ENCODE results near the gene TTLL9. TPM values are rescaled to one million over a fixed set of nuclear protein-coding genes. Genes with fewer than 3 reads are reported as not detected.

The TTLL9 gene
- total and polyA plus RNA-seq, 2 of the 13 experiments (the other 11 are each of a cell fraction or from before 2014, with no cell fraction given) = not detected

- FAIRE-seq (no peak), DNase-seq (ENCODE audit: low spot score) (no peak), ATAC-seq (no peak)
- TF ChIP-seq FOSL2 (CRISPR knock-in tag; IDR thresholded peaks at IDR 0.05) = 0 out of 2 replicates have a peak, but pooled peaks have one; percentile 16
- no peak for TF ChIP-seq EED (CRISPR knock-in tag; IDR thresholded peaks at IDR 0.05)
- TF ChIP-seq ZNF263 (CRISPR knock-in tag; IDR thresholded peaks at IDR 0.05) = peak; percentile 50; the same call in 1 of the 2 replicates
- no peak for TF ChIP-seq PBX3 (CRISPR knock-in tag; IDR thresholded peaks at IDR 0.05; ENCODE audit: borderline replicate concordance)
- 24% methylated on average over 3 of the region's 3 CpGs for WGBS (ENCODE audit: low lambda C conversion rate)
- POLR2A ChIA-PET = no interaction called here
- no peak overlapping the region for H2AFZ ChIP-seq (ENCODE audit: low read length)
- H3K27me3 ChIP-seq (ENCODE audit: control insufficient read depth in 1 of 2, insufficient read depth in 2 of 2, low read length in 2 of 2) = peaks cover 11 to 28% of the 10 kb centered on the region in 2 experiments; a peak in 4 of 5 replicates
- peaks cover 39% of the 10 kb centered on the region for H3K4me1 ChIP-seq (ENCODE audit: insufficient read depth, low read length)
- no peaks in the 10 kb centered on the region for H3K79me2 ChIP-seq (ENCODE audit: insufficient read depth, low read length)
- BruUV-seq (replicated peaks) = no TSS peak
- intact Hi-C loops (cut with micrococcal nuclease; ENCODE audit: unreplicated experiment) (no loop called here), in situ Hi-C loops (cut with HindIII; ENCODE audit: extremely low pct_ligation_motif_present, low pct_unique_long_range_greater_than_20kb) (no loop called here)
- H3K36me3 ChIP-seq (replicated peaks in 1 of 2; ENCODE audit: control insufficient read depth in 1 of 2, insufficient read depth in 2 of 2, low read length in 2 of 2) = no peaks in the 10 kb centered on the region
- H3K4me3 ChIP-seq (replicated peaks in 1 of 3; ENCODE audit: insufficient read depth in 1 of 3, low read depth in 2 of 3, low read length in 3 of 3) = no peak overlapping the region
- no peaks in the 10 kb centered on the region for H3K9me3 ChIP-seq (ENCODE audit: low read length)
- no peak overlapping the region for H3K4me2 ChIP-seq (ENCODE audit: low read depth, low read length)
- no peak overlapping the region for H3K27ac ChIP-seq (ENCODE audit: extremely low read length, insufficient read depth, low read length)
- no peaks in the 10 kb centered on the region for H4K20me1 ChIP-seq (ENCODE audit: insufficient read depth, low read length)
- no peak overlapping the region for H3K9ac ChIP-seq (ENCODE audit: insufficient read depth, low read depth, low read length)
- CTCF ChIA-PET (ENCODE audit: low intra/inter-chr PET ratio, low total read pairs) = no interaction called here
Observed at GRCh38 chr20:31837896-31838397, 32.5 kb upstream of the TTLL9 start.

- FAIRE-seq (no peak), ATAC-seq (no peak), DNase-seq (ENCODE audit: low spot score) (no peak)
- CTCF ChIA-PET (ENCODE audit: low intra/inter-chr PET ratio, low total read pairs) = no interaction called here
- no peak overlapping the region for H2AFZ ChIP-seq (ENCODE audit: low read length)
- H4K20me1 ChIP-seq (ENCODE audit: insufficient read depth, low read length) = no peaks in the 10 kb centered on the region
- H3K4me3 ChIP-seq (replicated peaks in 1 of 3; ENCODE audit: insufficient read depth in 1 of 3, low read depth in 2 of 3, low read length in 3 of 3) = no peak overlapping the region
- no peak overlapping the region for H3K27ac ChIP-seq (ENCODE audit: extremely low read length, insufficient read depth, low read length)
- POLR2A ChIA-PET = no interaction called here
- TF ChIP-seq ZNF17 (CRISPR knock-in tag; IDR thresholded peaks at IDR 0.05) = no peak
- no peak for TF ChIP-seq CHCHD3 (CRISPR knock-in tag; IDR thresholded peaks at IDR 0.05)
- no peak for TF ChIP-seq ZNF343 (CRISPR knock-in tag; IDR thresholded peaks at IDR 0.05)
- TF ChIP-seq IRX3 (CRISPR knock-in tag; IDR thresholded peaks at IDR 0.05; ENCODE audit: borderline replicate concordance, low read depth) = no peak
- TF ChIP-seq IKZF1 (IDR thresholded peaks at IDR 0.05) = no peak
- no peak for TF ChIP-seq AHR (CRISPR knock-in tag; IDR thresholded peaks at IDR 0.05)
- no peak for TF ChIP-seq HNRNPUL1 (IDR thresholded peaks at IDR 0.05; ENCODE audit: low read depth, low read length)
- TF ChIP-seq ZNF547 (CRISPR knock-in tag; IDR thresholded peaks at IDR 0.05) = no peak
- no peak for TF ChIP-seq ZNF136 (CRISPR knock-in tag; IDR thresholded peaks at IDR 0.05; ENCODE audit: low read depth)
- TF ChIP-seq SCMH1 (CRISPR knock-in tag; IDR thresholded peaks at IDR 0.05; ENCODE audit: borderline replicate concordance) = no peak
- no peak for TF ChIP-seq WIZ (CRISPR knock-in tag; IDR thresholded peaks at IDR 0.05)
- TF ChIP-seq MATR3 (CRISPR knock-in tag; IDR thresholded peaks at IDR 0.05) = no peak
- H3K9me3 ChIP-seq (ENCODE audit: low read length) = no peaks in the 10 kb centered on the region
- no TSS peak for BruUV-seq (replicated peaks)
- H3K9ac ChIP-seq (ENCODE audit: insufficient read depth, low read depth, low read length) = no peak overlapping the region
- no peaks in the 10 kb centered on the region for H3K36me3 ChIP-seq (replicated peaks in 1 of 2; ENCODE audit: control insufficient read depth in 1 of 2, insufficient read depth in 2 of 2, low read length in 2 of 2)
- H3K27me3 ChIP-seq (ENCODE audit: control insufficient read depth in 1 of 2, insufficient read depth in 2 of 2, low read length in 2 of 2) = peaks cover 11 to 36% of the 10 kb centered on the region in 2 experiments; a peak in 4 of 5 replicates
- WGBS (ENCODE audit: low lambda C conversion rate) = 19% methylated on average over 9 of the region's 9 CpGs
- peaks cover 31% of the 10 kb centered on the region for H3K4me1 ChIP-seq (ENCODE audit: insufficient read depth, low read length)
- intact Hi-C loops (cut with micrococcal nuclease; ENCODE audit: unreplicated experiment) (no loop called here), in situ Hi-C loops (cut with HindIII; ENCODE audit: extremely low pct_ligation_motif_present, low pct_unique_long_range_greater_than_20kb) (no loop called here)
- H3K79me2 ChIP-seq (ENCODE audit: insufficient read depth, low read length) = no peaks in the 10 kb centered on the region
- no peak overlapping the region for H3K4me2 ChIP-seq (ENCODE audit: low read depth, low read length)
Observed at GRCh38 chr20:31838646-31839292, 31.7 kb upstream of the TTLL9 start.

Data from HepG2 (cell line).